LNCAP (cell line): ENCODE measurements around the gene GADD45B.

Source experiments
- CTCF ChIP-seq: fragments of 450-650 bp; IDR thresholded peaks from 2 replicates; pipeline ENCODE4 v1.5.1; 2017; ENCODE audit warnings: mild to moderate bottlenecking

Gene GADD45B

GRCh38 chr19:2431318-2432055, 44.4 kb upstream of the GADD45B start:
- no peak for TF ChIP-seq CTCF

DNA sequence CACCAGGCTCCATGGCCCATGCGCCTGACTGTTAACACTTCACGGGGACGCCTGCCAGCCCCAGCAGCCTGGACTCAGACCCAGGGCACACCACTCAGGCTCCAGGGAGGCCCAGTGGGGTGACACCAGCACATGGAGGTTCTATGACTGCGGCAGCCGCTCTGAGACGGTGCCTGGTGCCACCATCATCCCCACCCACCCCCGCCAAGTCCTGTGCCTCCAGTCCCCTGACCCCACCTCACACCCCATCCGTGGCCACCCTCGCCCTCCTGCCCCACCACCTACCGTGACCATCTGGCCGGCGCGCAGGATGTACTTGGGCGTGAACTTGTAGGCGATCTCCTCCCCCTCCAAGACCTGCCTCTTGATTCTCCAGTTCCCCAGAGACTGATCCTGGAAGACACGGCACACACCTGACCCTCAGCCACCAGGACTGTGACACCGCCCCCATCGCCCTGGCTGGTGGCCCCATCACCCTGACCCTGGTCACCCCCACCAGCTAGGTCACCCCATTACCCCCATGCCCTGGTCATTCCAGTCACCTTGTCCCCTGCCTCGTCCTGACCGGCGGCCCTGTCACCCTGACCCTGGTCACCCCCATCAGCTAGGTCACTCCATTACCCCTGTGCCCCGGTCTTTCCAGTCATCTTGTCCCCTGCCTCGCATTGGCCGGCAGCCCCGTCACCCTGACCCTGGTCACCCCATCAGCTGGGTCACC, 43.6 kb upstream of the GADD45B start:
- no peak for TF ChIP-seq CTCF

DNA sequence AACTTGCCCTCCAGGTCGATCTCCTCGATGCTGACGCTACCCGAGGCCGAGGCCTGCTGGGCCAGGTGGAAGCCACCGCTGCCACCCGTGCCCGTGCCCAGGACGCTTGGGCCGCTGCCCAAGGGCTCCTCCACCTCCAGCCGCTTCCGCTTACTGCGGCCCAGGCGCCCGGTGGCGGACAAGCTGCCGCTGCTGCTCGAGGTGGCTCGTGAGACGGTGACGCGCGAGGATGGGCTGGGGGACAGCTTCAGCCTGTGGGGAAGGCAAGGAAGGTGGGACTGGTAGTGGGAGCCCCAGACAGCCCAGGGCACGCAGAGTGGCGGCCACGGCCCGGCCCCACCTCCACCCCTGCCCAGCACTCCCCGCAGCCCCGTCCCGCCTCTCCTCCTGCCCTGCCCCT, 42.1 kb upstream of the GADD45B start:
- TF ChIP-seq CTCF, result no peak

DNA sequence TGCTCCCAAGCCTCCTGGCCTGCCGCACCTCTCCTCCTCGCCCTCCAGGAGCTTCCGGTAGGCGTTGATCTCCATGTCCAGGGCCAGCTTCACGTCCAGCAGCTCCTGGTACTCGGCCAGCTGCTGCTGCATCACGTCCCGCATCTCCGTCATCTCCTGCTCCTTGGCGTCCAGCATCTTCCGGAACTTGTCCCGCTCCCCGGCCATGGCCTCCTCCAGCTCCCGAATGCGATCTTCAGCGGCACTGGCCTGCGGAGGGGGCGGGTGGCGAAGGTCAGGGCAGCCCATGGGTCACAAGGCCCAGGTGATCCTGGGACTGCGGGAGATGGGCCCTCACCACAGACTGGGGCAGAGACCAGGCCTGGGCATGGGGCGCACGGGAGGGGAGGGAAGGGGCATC, 41.7 kb upstream of the GADD45B start:
- no peak for TF ChIP-seq CTCF

- no peak for TF ChIP-seq CTCF
These were observed 41.1 kb upstream of the GADD45B start for GRCh38 chr19:2434721-2435265.

GRCh38 chr19:2436384-2436783, 39.5 kb upstream of the GADD45B start:
- no peak for TF ChIP-seq CTCF

- no peak for TF ChIP-seq CTCF
These were observed 39.0 kb upstream of the GADD45B start for GRCh38 chr19:2436926-2437325.
